Measurements from ENCODE around the gene ABCA10. TPM values are rescaled to one million over a fixed set of nuclear protein-coding genes. Genes with fewer than 3 reads are reported as not detected.

ABCA10 gene
- total RNA-seq, 1 experiment from 2014 or later, result 0.34 TPM

- H3K79me2 ChIP-seq (ENCODE audit: insufficient read depth, low read length), result no peaks in the 10 kb centered on the region
- no peaks in the 10 kb centered on the region; a peak in 1 of 4 replicates for H3K4me1 ChIP-seq (ENCODE audit: control insufficient read depth in 1 of 2, insufficient read depth in 2 of 2, low read length in 2 of 2)
- no peaks in the 10 kb centered on the region for H3K27me3 ChIP-seq (ENCODE audit: insufficient read depth, low read length)
- no peaks in the 10 kb centered on the region for H3K36me3 ChIP-seq (ENCODE audit: control insufficient read depth in 1 of 2, insufficient read depth in 2 of 2, low read length in 2 of 2)
- no peak for DNase-seq (ENCODE audit: low read depth, low spot score)
- CTCF ChIA-PET, result interaction anchor here (1.5 kb wide), 1 partner anchor 255 kb away, joined by 3 read pairs; no protein-coding TSS in a partner anchor
- no TSS peak for BruUV-seq (replicated peaks)
- POLR2A ChIA-PET, result no interaction called here
- no peak overlapping the region for H3K4me3 ChIP-seq (replicated peaks in 1 of 2; ENCODE audit: low read depth in 1 of 2, low read length in 2 of 2)
- no peak for ATAC-seq
- TF ChIP-seq ATF3 (IDR thresholded peaks at IDR 0.05) (no peak), YY1 (IDR thresholded peaks at IDR 0.05; ENCODE audit: extremely low read depth, insufficient replicate concordance, low read depth, low read length) (no peak), SIN3A (IDR thresholded peaks at IDR 0.05; ENCODE audit: low read depth) (no peak), EGR1 (IDR thresholded peaks at IDR 0.05; ENCODE audit: low read depth) (no peak), POLR2AphosphoS5 (IDR thresholded peaks at IDR 0.05; ENCODE audit: low read depth, low read length) (no peak), MAX (IDR thresholded peaks at IDR 0.05) (no peak), ELF1 (IDR thresholded peaks at IDR 0.05; ENCODE audit: borderline replicate concordance, low read depth) (no peak), CBX3 (IDR thresholded peaks at IDR 0.05; ENCODE audit: low read depth) (no peak), JUND (IDR thresholded peaks at IDR 0.05) (no peak), SRF (IDR thresholded peaks at IDR 0.05; ENCODE audit: low read depth) (no peak), FOSL1 (IDR thresholded peaks at IDR 0.05; ENCODE audit: low read depth) (no peak), ZNF274 (IDR thresholded peaks at IDR 0.05; ENCODE audit: low read depth, low read length) (no peak), CEBPB (IDR thresholded peaks at IDR 0.05; ENCODE audit: low read depth) (no peak), ZFX (IDR thresholded peaks at IDR 0.05) (no peak), TCF7L2 (IDR thresholded peaks at IDR 0.05; ENCODE audit: borderline replicate concordance, extremely low read depth, insufficient read depth, insufficient read length) (no peak), EZH2phosphoT487 (IDR thresholded peaks at IDR 0.05; ENCODE audit: borderline replicate concordance) (no peak), ZBTB33 (IDR thresholded peaks at IDR 0.05; ENCODE audit: extremely low read depth, insufficient replicate concordance, low read length) (no peak), SP1 (IDR thresholded peaks at IDR 0.05; ENCODE audit: low read depth) (no peak)
- H3K4me2 ChIP-seq (ENCODE audit: low read length), result no peak overlapping the region
- RAD21 ChIA-PET (ENCODE audit: low non-redundant PET in 1 of 2, low total read pairs in 2 of 2, uncharacterized antibody in 2 of 2, unreplicated experiment in 2 of 2), result no interaction called here
- H3K9me2 ChIP-seq (ENCODE audit: insufficient read depth), result no peaks in the 10 kb centered on the region
- H3K27ac ChIP-seq (ENCODE audit: low read depth, low read length), result no peak overlapping the region
- H4K20me1 ChIP-seq (ENCODE audit: insufficient read depth), result no peaks in the 10 kb centered on the region
- no peaks in the 10 kb centered on the region for H3K9me3 ChIP-seq (ENCODE audit: control insufficient read depth in 1 of 2, insufficient read depth in 1 of 2, low read depth in 1 of 2, low read length in 2 of 2)
- intact Hi-C loops (cut with micrococcal nuclease), result loop anchor here (5.0 to 10.0 kb wide), 2 partner anchors 50 to 128 kb away; no protein-coding TSS in a partner anchor
- no peak overlapping the region for H3K9ac ChIP-seq (ENCODE audit: low read length)
- no peak overlapping the region for H2AFZ ChIP-seq (ENCODE audit: low read depth, low read length, poor library complexity, severe bottlenecking)
Observed at GRCh38 chr17:69267219-69267618, 38.6 kb upstream of the ABCA10 start.
